SK-N-SH (cell line): ENCODE data around the gene MYH10.

ENCODE experiments used
- CTCF ChIP-seq: fragments of 200-600 bp; sonication (generic); IDR thresholded peaks from 2 replicates; pipeline ENCODE4 v1.6.1; 2017; ENCODE audit warnings: antibody characterized with exemption, mild to moderate bottlenecking, moderate library complexity
- EZH2phosphoT487 ChIP-seq: fragments of 200-600 bp; sonication (generic); IDR thresholded peaks from 2 replicates; pipeline ENCODE4 v1.6.1; 2017; ENCODE audit warnings: low read depth, mixed run types, mild to moderate bottlenecking, antibody characterized with exemption, moderate library complexity, borderline replicate concordance
- MAX ChIP-seq: IDR thresholded peaks from 2 replicates; pipeline ENCODE4 v1.4.0; 2012; ENCODE audit warnings: low read depth
- RAD21 ChIP-seq: IDR thresholded peaks from 2 replicates; pipeline ENCODE4 v1.6.1; 2012; ENCODE audit warnings: mild to moderate bottlenecking, low read length
- RCOR1 ChIP-seq: fragments of 150-350 bp; IDR thresholded peaks from 2 replicates; pipeline ENCODE4 v1.6.1; 2017; ENCODE audit warnings: antibody characterized with exemption, low read length
- SMC3 ChIP-seq: IDR thresholded peaks from 2 replicates; pipeline ENCODE4 v1.6.1; 2012; ENCODE audit warnings: low read depth, low read length, improper control_type of control experiment

DNA sequence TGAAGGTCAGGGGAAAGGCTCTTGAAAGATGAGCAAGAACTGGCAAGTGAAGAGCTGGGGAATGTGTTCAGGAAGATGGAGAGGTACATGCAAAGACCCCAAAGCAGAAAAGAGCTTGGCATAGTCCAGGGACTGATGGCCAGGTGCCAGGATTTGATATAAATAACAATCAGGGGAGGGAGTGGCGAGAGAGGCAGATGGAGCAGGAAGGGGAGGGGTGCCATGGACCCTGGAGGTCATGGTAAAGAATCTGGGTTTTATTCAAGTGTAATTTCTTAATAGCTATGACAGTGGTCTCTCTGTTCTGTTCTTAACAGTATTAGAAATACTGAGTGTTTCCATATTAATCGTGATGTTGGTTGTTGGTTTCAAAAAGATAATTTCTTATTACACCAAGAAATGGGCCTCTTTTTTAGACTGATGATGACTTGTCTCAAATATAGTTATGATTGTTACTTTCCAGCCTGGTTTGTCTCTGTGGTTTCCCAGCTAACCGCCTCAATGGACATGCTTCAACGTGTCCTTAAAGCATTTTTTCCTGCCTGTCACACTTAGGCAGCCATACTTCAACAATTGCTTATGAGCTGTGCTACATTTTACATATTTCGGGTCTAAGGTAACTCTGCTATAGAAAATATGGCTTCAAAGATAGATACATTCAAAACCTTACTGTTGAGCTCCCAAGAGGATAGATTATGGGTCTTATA is 49.4 kb downstream of the MYH10 start:
- TF ChIP-seq CTCF, result no peak
- no peak for TF ChIP-seq SMC3
- TF ChIP-seq RCOR1, result no peak
- TF ChIP-seq EZH2phosphoT487, result no peak
- no peak for TF ChIP-seq MAX
- TF ChIP-seq RAD21, result no peak
